Osteoblast (primary cell): Measurements from ENCODE around the gene JPT1. TPM values are rescaled to one million over a fixed set of nuclear protein-coding genes. Genes with fewer than 3 reads are reported as not detected.

Source experiments
- DNase-seq: peaks from one replicate; pipeline ENCODE4 v3.0.0; 2011; ENCODE audit warnings: low spot score, mixed read lengths; ENCODE audit not compliant: insufficient read length; ENCODE audit errors: missing footprints
- H2AFZ ChIP-seq: 2 replicates; pipeline ENCODE4 v1.6.0; 2011; ENCODE audit warnings: mild to moderate bottlenecking, low read length
- H3K27ac ChIP-seq: 2 replicates; pipeline ENCODE4 v1.5.1; 2011; ENCODE audit warnings: mild to moderate bottlenecking, low read depth, low read length, moderate library complexity
- H3K27me3 ChIP-seq: 2 replicates; pipeline ENCODE4 v1.6.0; 2012; ENCODE audit warnings: mild to moderate bottlenecking, control low read depth, inconsistent platforms, low read length, moderate library complexity; ENCODE audit not compliant: insufficient read depth
- H3K36me3 ChIP-seq: 2 replicates; pipeline ENCODE4 v1.5.1; 2011; ENCODE audit warnings: mild to moderate bottlenecking, low read length, control low read depth, moderate library complexity; ENCODE audit not compliant: insufficient read depth
- H3K4me1 ChIP-seq: 2 replicates; pipeline ENCODE4 v1.5.1; 2011; ENCODE audit warnings: mild to moderate bottlenecking, low read length, control low read depth, moderate library complexity; ENCODE audit not compliant: insufficient read depth
- H3K4me2 ChIP-seq: 2 replicates; pipeline ENCODE4 v1.6.0; 2011; ENCODE audit warnings: mild to moderate bottlenecking, low read length; ENCODE audit not compliant: insufficient read depth
- H3K4me3 ChIP-seq: fragments of 200-600 bp; sonication (generic); 3 replicates; pipeline ENCODE4 v1.5.1; 2012; ENCODE audit warnings: mild to moderate bottlenecking, low read length, inconsistent platforms; ENCODE audit not compliant: insufficient read depth
- H3K79me2 ChIP-seq: 2 replicates; pipeline ENCODE4 v1.6.0; 2012; ENCODE audit warnings: mild to moderate bottlenecking, low read length, control low read depth, inconsistent platforms; ENCODE audit not compliant: insufficient read depth
- H3K9me3 ChIP-seq: 2 replicates; pipeline ENCODE4 v1.5.1; 2011; ENCODE audit warnings: low read depth, low read length, control low read depth
- H4K20me1 ChIP-seq: 2 replicates; pipeline ENCODE4 v1.6.0; 2012; ENCODE audit warnings: mild to moderate bottlenecking, low read length, control low read depth; ENCODE audit not compliant: insufficient read depth
- small RNA-seq: library from RNA; depleted of rRNA; stranded (forward); fragments of <200 nt; gene quantifications from one replicate; pipeline ENCODE3, GENCODE V24; 2012
- total RNA-seq: library from RNA; depleted of rRNA; stranded (reverse); fragments of >200 nt; gene quantifications from 2 replicates; pipeline ENCODE4 v1.2.3, GENCODE V29; 2012
- TF ChIP-seq, protein P1 (sequence below): IDR thresholded peaks from 2 replicates; pipeline ENCODE4 v1.5.1; 2011; ENCODE audit warnings: mild to moderate bottlenecking, low read depth, low read length, moderate library complexity; ENCODE audit errors: extremely low read depth

The JPT1 gene
- total RNA-seq, 1 donor: 60.8 TPM

DNA sequence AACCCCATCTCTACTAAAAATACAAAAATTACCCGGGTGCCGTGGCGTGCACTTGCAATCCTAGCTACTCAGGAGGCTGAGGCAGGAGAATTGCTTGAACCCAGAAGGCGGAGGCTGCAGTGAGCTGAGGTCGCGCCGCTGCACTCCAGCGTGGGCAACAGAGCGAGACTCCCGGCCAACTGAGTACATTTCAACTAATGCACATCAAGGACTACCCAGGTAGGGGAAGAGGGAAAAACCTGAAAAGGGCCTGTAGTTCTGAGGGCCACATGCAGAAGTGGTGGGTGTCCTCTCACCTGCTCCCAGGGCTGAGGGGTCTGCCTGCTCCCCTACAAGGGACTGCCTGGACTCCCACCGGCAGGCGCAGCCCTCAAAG, 67.1 kb downstream of the JPT1 start:
- Histone ChIP-seq H2AFZ (peak overlapping the region; percentile 64), H3K27me3 (no peaks in the 10 kb centered on the region), H3K4me1 (peaks cover 37% of the 10 kb centered on the region), H3K9me3 (no peaks in the 10 kb centered on the region), H3K36me3 (no peaks in the 10 kb centered on the region), H3K4me2 (peak overlapping the region; percentile 88), H3K27ac (peak overlapping the region; percentile 12), H3K4me3 (peak overlapping the region; percentile 82), H4K20me1 (peaks cover 13% of the 10 kb centered on the region), H3K79me2 (peaks cover 19% of the 10 kb centered on the region)
- DNase-seq: peak; percentile 41
- TF ChIP-seq, protein P1, sequence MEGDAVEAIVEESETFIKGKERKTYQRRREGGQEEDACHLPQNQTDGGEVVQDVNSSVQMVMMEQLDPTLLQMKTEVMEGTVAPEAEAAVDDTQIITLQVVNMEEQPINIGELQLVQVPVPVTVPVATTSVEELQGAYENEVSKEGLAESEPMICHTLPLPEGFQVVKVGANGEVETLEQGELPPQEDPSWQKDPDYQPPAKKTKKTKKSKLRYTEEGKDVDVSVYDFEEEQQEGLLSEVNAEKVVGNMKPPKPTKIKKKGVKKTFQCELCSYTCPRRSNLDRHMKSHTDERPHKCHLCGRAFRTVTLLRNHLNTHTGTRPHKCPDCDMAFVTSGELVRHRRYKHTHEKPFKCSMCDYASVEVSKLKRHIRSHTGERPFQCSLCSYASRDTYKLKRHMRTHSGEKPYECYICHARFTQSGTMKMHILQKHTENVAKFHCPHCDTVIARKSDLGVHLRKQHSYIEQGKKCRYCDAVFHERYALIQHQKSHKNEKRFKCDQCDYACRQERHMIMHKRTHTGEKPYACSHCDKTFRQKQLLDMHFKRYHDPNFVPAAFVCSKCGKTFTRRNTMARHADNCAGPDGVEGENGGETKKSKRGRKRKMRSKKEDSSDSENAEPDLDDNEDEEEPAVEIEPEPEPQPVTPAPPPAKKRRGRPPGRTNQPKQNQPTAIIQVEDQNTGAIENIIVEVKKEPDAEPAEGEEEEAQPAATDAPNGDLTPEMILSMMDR: no peak

DNA sequence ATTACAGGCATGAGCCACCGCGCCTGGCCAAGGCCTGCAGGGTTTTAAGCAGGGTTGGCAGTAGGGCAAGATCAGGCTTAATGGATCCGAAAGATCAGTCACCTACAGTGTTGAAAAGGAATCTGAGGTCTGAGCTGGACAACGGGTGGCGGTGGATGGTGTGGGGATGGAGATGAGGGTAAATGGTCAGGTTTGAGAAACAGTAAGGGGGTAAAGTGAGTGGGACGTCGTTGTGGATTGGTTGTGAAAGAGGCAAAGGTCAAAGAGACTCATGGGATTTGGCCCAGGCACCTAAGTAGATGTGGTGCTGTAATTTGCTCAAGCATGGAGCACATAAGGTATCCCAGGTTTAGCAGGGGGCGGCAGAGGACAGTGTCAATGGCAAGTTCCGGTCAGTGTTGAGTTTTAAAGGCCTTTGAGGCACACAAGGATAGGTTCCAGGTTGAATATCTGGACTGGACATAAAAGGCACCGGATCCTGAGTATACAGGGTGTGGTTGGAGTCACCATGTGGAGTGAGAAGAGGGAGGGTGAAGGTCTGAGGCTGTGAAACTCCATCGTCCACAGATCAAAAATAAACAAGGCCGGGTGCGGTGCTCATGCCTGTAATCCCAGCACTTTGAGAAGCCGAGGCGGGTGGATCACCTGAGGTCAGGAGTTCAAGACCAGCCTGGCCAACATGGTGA, 67.7 kb downstream of the JPT1 start:
- H2AFZ ChIP-seq: no peak overlapping the region
- peaks cover 8% of the 10 kb centered on the region for H4K20me1 ChIP-seq
- H3K27ac ChIP-seq: no peak overlapping the region
- H3K27me3 ChIP-seq: no peaks in the 10 kb centered on the region
- H3K4me2 ChIP-seq: no peak overlapping the region
- peaks cover 37% of the 10 kb centered on the region for H3K4me1 ChIP-seq
- TF ChIP-seq, protein P1: no peak
- peaks cover 13% of the 10 kb centered on the region for H3K79me2 ChIP-seq
- peak; percentile 54 for DNase-seq
- no peaks in the 10 kb centered on the region for H3K36me3 ChIP-seq
- no peak overlapping the region for H3K4me3 ChIP-seq
- no peaks in the 10 kb centered on the region for H3K9me3 ChIP-seq

Small RNA genes within 50 kb of the gene (small RNA-seq; reads per million reads assigned to genes)
- not detected for gene RF00019

Other genes with a start within 250 kb of the JPT1 start
- gene USH1G, start 231.3 kb downstream of the JPT1 start, total RNA-seq: not detected in 2 replicates
- not detected in 2 replicates for gene OTOP2, start 230.2 kb downstream of the JPT1 start, total RNA-seq
- not detected in 2 replicates for gene OTOP3, start 218.6 kb downstream of the JPT1 start, total RNA-seq
- gene HID1, start 181.8 kb downstream of the JPT1 start, total RNA-seq: 0.36 TPM in 1 of 2 replicates, not detected in the other
- 15.9 and 16.6 TPM in 2 replicates for gene CDR2L, start 166.9 kb downstream of the JPT1 start, total RNA-seq
- 21.2 and 23.5 TPM in 2 replicates for gene MRPL58, start 141.8 kb downstream of the JPT1 start, total RNA-seq
- 240 and 278 TPM in 2 replicates for gene ATP5PD, start 107.5 kb downstream of the JPT1 start, total RNA-seq
- 19.7 and 20.3 TPM in 2 replicates for gene KCTD2, start 107.3 kb downstream of the JPT1 start, total RNA-seq
- 16.3 and 19.2 TPM in 2 replicates for gene SLC16A5, start 66.6 kb downstream of the JPT1 start, total RNA-seq
- 3.2 and 3.3 TPM in 2 replicates for gene ARMC7, start 44.5 kb downstream of the JPT1 start, total RNA-seq
- 48.1 and 53.9 TPM in 2 replicates for gene NT5C, start 22.8 kb downstream of the JPT1 start, total RNA-seq
- gene SUMO2, start 28.4 kb upstream of the JPT1 start, total RNA-seq: 92.6 and 96.4 TPM in 2 replicates
- 26.4 and 26.5 TPM in 2 replicates for gene NUP85, start 51.2 kb upstream of the JPT1 start, total RNA-seq
- gene GGA3, start 107.1 kb upstream of the JPT1 start, total RNA-seq: 9.0 and 12.1 TPM in 2 replicates
- 43.6 and 45.6 TPM in 2 replicates for gene MRPS7, start 107.4 kb upstream of the JPT1 start, total RNA-seq
- 8.7 and 9.4 TPM in 2 replicates for gene MIF4GD, start 116.7 kb upstream of the JPT1 start, total RNA-seq
- gene SLC25A19, start 134.9 kb upstream of the JPT1 start, total RNA-seq: 4.7 and 7.1 TPM in 2 replicates